HPDE6-E6E7 (cell line): ENCODE results near the gene AMFR.
A peak's percentile ranks its signal among the peaks of the same experiment; 100 is the strongest.

Source experiments
- DNase-seq: peaks from one replicate; pipeline ENCODE4 v3.0.0; 2011; ENCODE audit warnings: missing footprints; ENCODE audit errors: extremely low spot score

Gene AMFR

GRCh38 chr16:56425439-56425832 lies at the start of gene AMFR:
TSS of gene AMFR (minus strand) at chr16:56425545. CDS start at chr16:56425327, 218 bp downstream.
- peak; percentile 79 for DNase-seq

- no peak for DNase-seq
Observed at GRCh38 chr16:56470666-56471065, 45.3 kb upstream of the AMFR start.

GRCh38 chr16:56470232-56470631 lies 44.9 kb upstream of the AMFR start:
- peak; percentile 31 for DNase-seq

- no peak for DNase-seq
Observed at GRCh38 chr16:56469748-56470147, 44.4 kb upstream of the AMFR start.

- no peak for DNase-seq
Observed at GRCh38 chr16:56468800-56469199, 43.5 kb upstream of the AMFR start.

GRCh38 chr16:56466344-56466743 lies 41.0 kb upstream of the AMFR start:
- no peak for DNase-seq

- no peak for DNase-seq
Observed at GRCh38 chr16:56463153-56463552, 37.8 kb upstream of the AMFR start.

GRCh38 chr16:56462064-56462796 lies 36.9 kb upstream of the AMFR start:
- DNase-seq: no peak

- DNase-seq: no peak
Observed at GRCh38 chr16:56460101-56460500, 34.8 kb upstream of the AMFR start.

GRCh38 chr16:56457927-56458470 lies 32.7 kb upstream of the AMFR start:
- DNase-seq: no peak

GRCh38 chr16:56451753-56452689 lies 26.7 kb upstream of the AMFR start:
- DNase-seq: peak; percentile 75

- DNase-seq: peak; percentile 100
Observed at GRCh38 chr16:56450986-56451752, 25.8 kb upstream of the AMFR start, which contains the start of the genes NUDT21 and OGFOD1. TSS of gene NUDT21 (minus strand) at chr16:56451332. CDS start at chr16:56451202, 130 bp downstream. TSS of gene OGFOD1 (plus strand) at chr16:56451554. CDS start at chr16:56451613, 59 bp downstream.

GRCh38 chr16:56450275-56450985 lies 25.1 kb upstream of the AMFR start:
- no peak for DNase-seq

- no peak for DNase-seq
Observed at GRCh38 chr16:56448005-56448404, 22.7 kb upstream of the AMFR start.

GRCh38 chr16:56447286-56447685 lies 21.9 kb upstream of the AMFR start:
- no peak for DNase-seq

GRCh38 chr16:56438038-56438437 lies 12.7 kb upstream of the AMFR start:
- no peak for DNase-seq

- DNase-seq: no peak
Observed at GRCh38 chr16:56436258-56436657, 10.9 kb upstream of the AMFR start.

- DNase-seq: no peak
Observed at GRCh38 chr16:56428091-56428490, 2.7 kb upstream of the AMFR start.

- DNase-seq: no peak
Observed at GRCh38 chr16:56426585-56426984, 1.2 kb upstream of the AMFR start.

GRCh38 chr16:56424791-56425438 lies 430 bp downstream of the AMFR start:
- DNase-seq: no peak
